ENCODE measurements around the gene LNX1. TPM values are rescaled to one million over a fixed set of nuclear protein-coding genes. Genes with fewer than 3 reads are reported as not detected.

The LNX1 gene
- total RNA-seq, 4 donors from 2014 or later, result 14.5 to 41.0 (median 22.9) TPM

DNA sequence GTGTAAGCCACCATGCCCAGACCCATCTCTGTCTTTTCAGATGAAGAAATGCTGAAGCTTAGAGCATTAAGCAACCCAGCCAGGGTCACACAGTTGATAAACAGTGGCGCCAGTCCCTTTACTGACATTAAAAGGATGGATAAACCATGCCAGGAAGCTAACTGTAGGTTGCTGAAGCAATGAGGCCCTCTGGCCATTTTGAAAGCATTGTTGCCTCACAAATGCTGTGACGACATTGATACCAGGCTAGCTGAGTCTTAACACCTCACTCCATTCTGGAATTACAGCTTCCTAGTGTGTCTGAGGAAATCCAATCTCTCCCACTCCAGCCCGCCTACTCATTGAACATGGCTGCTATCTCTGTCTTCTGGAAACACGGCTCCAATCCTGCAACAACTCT lies 89.7 kb downstream of the LNX1 start:
- Histone ChIP-seq H3K4me1 (peaks cover 0 to 5% (median 5%) of the 10 kb centered on the region in 3 donors), H3K27me3 (no peaks in the 10 kb centered on the region), H3K4me3 (no peak overlapping the region), H3K36me3 (peaks cover 0 to 50% (median 0%) of the 10 kb centered on the region in 3 donors), H3K27ac (no peak overlapping the region), H3K9me3 (no peaks in the 10 kb centered on the region)
- WGBS, 2 donors, result 78 to 88% methylated on average over 3 to 4 of the region's 4 CpGs
- DNase-seq, result no peak
- intact Hi-C loops (cut with DNase I), result no loop called here
- TF ChIP-seq POLR2A (IDR thresholded peaks at IDR 0.05), result no peak
- TF ChIP-seq, protein P1, sequence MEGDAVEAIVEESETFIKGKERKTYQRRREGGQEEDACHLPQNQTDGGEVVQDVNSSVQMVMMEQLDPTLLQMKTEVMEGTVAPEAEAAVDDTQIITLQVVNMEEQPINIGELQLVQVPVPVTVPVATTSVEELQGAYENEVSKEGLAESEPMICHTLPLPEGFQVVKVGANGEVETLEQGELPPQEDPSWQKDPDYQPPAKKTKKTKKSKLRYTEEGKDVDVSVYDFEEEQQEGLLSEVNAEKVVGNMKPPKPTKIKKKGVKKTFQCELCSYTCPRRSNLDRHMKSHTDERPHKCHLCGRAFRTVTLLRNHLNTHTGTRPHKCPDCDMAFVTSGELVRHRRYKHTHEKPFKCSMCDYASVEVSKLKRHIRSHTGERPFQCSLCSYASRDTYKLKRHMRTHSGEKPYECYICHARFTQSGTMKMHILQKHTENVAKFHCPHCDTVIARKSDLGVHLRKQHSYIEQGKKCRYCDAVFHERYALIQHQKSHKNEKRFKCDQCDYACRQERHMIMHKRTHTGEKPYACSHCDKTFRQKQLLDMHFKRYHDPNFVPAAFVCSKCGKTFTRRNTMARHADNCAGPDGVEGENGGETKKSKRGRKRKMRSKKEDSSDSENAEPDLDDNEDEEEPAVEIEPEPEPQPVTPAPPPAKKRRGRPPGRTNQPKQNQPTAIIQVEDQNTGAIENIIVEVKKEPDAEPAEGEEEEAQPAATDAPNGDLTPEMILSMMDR (IDR thresholded peaks at IDR 0.05), result no peak

DNA sequence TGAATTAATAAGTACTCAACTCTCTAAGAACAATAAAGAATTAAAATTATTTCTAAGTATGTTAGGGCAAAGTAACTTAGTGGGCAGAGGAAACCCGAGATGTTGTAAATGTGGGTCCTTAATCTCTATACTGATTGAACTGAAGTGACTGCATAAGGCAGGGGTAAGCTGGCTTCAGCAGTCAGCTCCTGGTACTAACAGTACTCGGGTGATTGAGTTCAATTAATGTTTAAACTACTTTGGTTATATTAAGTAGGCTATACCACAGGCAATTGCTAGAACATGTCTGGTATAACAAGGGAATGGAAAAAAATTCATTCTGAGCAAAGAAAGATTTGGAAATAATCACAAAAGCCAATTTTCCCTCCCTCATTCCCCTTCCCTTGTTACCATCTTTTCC lies 90.7 kb downstream of the LNX1 start:
- H3K36me3 ChIP-seq, result peaks cover 0 to 50% (median 0%) of the 10 kb centered on the region in 3 donors
- H3K4me1 ChIP-seq, result peaks cover 0 to 5% (median 5%) of the 10 kb centered on the region in 3 donors
- 82 to 91% methylated on average over 2 of the region's 2 CpGs for WGBS, 2 donors
- H3K4me3 ChIP-seq, result no peak overlapping the region
- DNase-seq, result no peak
- H3K27me3 ChIP-seq, result no peaks in the 10 kb centered on the region
- intact Hi-C loops (cut with DNase I), result no loop called here
- no peak overlapping the region for H3K27ac ChIP-seq
- no peak for TF ChIP-seq POLR2A (IDR thresholded peaks at IDR 0.05)
- TF ChIP-seq, protein P1 (IDR thresholded peaks at IDR 0.05), result no peak
- H3K9me3 ChIP-seq, result no peaks in the 10 kb centered on the region

DNA sequence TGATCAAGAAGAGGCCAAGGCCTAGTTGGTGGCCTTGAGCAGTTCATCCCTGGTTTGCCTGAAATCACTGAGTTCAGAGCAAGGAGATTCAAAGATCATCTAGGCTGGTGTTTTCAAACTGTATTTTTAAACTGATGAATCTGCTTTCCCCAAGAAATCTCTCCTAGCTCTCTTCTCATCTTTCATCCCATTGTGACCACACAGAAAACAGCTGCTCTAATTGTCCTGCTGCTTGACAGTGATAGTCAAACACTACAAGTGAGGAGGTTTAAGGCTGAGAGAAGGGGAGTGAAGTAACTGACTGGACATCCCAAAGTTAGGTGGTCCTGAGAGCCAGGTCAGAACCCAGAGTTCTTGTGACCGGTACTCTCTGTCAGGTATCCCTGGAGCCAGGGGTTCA lies 91.5 kb downstream of the LNX1 start:
- Histone ChIP-seq H3K36me3 (peaks cover 0 to 50% (median 0%) of the 10 kb centered on the region in 3 donors), H3K27me3 (no peaks in the 10 kb centered on the region), H3K4me3 (no peak overlapping the region), H3K9me3 (no peaks in the 10 kb centered on the region), H3K4me1 (peaks cover 0 to 5% (median 5%) of the 10 kb centered on the region in 3 donors), H3K27ac (no peak overlapping the region)
- 100% methylated on average over 1 of the region's 1 CpG for WGBS, 2 donors
- intact Hi-C loops (cut with DNase I), result no loop called here
- DNase-seq, result no peak
- TF ChIP-seq, protein P1 (IDR thresholded peaks at IDR 0.05), result no peak
- no peak for TF ChIP-seq POLR2A (IDR thresholded peaks at IDR 0.05)

DNA sequence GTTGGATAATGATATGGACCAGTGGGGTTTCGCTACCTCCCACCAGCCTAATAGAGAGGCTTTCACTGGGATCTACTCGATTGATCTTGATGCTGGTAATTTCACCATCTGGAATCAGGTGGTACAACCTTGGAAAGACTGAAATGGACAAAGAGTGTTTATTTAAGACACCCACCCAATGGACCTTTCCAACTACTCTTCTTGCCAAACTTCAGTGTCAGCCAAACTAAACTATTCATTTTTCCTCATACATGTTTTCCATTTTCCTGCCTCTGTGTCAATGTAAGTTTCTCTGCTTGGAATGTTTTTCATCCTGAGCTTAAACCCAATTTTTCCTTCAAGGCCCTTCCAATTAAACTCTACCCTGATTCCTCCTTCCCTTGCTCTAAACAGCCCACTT lies 92.6 kb downstream of the LNX1 start:
- Histone ChIP-seq H3K4me3 (no peak overlapping the region), H3K27ac (peak overlapping the region in 2 of 4 donors; percentile 5 to 18), H3K9me3 (no peaks in the 10 kb centered on the region), H3K27me3 (no peaks in the 10 kb centered on the region), H3K36me3 (peaks cover 0 to 50% (median 0%) of the 10 kb centered on the region in 3 donors), H3K4me1 (peaks cover 0 to 5% (median 5%) of the 10 kb centered on the region in 3 donors)
- DNase-seq, result no peak
- 86 to 88% methylated on average over 2 of the region's 2 CpGs for WGBS, 2 donors
- intact Hi-C loops (cut with DNase I), result no loop called here
- no peak for TF ChIP-seq POLR2A (IDR thresholded peaks at IDR 0.05)
- TF ChIP-seq, protein P1 (IDR thresholded peaks at IDR 0.05), result no peak

DNA sequence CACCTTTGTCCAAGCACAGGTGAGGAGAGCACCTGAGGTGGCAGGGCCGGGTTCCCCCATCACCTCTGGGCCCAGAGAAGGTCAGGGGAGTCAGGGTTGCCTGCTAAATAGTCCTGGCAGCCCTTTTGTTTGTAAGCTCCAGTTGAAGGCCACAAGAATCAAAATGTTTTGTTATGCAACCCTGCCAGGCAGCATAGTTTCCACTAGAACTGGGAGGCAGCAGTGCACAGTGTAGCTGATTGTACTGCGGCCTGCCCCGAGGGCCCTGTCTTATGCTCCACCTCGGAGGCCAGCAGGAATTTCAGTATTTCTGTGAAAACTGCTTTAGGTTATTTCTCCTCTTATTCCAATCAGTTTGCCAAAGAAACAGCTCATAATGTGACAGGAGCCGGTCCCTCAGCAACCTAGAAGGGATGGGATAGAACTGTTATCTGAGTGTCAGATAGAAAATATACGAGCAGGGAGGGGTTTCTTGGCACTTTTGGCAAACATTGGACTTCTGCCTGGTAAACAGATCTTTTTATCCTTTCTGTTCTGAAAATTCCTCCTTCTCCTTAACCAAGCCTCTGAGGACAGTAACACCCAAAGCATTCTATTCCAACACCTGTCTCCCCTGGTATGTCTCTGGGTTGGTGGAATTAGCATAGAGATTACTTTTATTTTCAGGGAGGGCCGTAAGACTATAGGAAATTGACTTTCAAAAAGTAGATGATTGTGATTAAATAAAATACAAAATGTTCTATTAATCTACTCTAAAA lies 93.6 kb downstream of the LNX1 start:
- H3K4me3 ChIP-seq, result no peak overlapping the region
- TF ChIP-seq POLR2A (IDR thresholded peaks at IDR 0.05), result no peak
- TF ChIP-seq, protein P1 (IDR thresholded peaks at IDR 0.05), result no peak
- WGBS, 2 donors, result 54 to 71% methylated on average over 6 of the region's 7 CpGs
- H3K27ac ChIP-seq, result peak overlapping the region in 3 of 4 donors; percentile 19 to 58 (median 57)
- peaks cover 0 to 55% (median 0%) of the 10 kb centered on the region in 3 donors for H3K36me3 ChIP-seq
- H3K4me1 ChIP-seq, result peaks cover 0 to 5% (median 5%) of the 10 kb centered on the region in 3 donors
- H3K27me3 ChIP-seq, result no peaks in the 10 kb centered on the region
- intact Hi-C loops (cut with DNase I), result no loop called here
- DNase-seq, result no peak
- H3K9me3 ChIP-seq, result no peaks in the 10 kb centered on the region
